ENCODE data around the gene LILRA6.
"Not testable (repeated sequence)": the region's sequence is repeated elsewhere in the genome, so short reads cannot be mapped to it uniquely, and the experiment has no call there.

The LILRA6 gene

DNA sequence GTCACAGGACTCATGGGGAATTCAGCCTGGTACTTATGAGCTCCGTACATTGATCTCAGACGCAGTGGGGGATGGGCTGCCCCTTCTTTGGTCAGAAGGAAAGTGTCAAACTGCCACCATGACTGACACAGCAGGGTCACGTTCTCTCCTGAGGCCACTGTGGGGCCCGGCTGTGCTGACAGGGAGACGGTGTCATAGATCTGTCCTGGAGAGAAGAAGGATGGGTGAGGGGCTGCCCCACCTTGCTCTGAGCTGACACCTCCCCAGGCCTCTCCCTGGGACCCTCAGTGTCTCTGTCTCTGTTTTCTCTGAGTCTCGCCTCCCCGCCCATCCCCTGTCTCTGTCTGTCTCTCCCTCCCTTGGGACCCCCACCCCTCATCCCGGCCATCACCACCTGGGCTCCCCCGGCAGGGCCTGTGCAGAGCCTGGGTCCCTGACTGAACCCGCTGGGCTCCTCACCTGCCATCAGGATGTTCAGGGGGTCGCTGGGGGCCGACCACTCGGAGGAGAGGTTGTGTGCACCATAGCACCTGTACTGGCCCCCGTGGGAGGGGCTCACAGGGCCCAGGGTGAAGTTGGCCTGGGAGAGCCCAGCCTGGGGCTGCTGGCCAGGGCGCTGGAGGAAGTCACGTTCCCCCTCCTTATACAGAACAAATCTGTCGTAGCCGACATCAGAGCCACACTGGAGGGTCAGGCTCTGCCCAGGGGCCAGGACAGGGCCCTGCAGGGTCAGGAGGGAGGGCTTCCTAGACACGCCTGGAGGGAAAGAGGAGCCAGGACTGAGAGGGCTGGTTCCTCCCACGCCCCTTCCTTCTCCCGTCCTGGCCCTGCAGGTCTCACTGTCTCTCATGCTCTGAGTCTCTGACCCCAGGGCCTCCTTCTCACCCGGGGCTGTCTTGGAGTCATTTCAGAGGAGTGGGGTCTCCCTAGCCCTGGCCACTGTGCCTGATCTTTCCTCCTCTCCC lies 1.9 kb downstream of the LILRA6 start:
- not testable (repeated sequence) for H3K9me2 ChIP-seq (ENCODE audit: low read depth, low read length); H3K36me3 ChIP-seq (ENCODE audit: insufficient read depth, low read length); H4K20me1 ChIP-seq (ENCODE audit: insufficient read depth, low read length); H3K27me3 ChIP-seq (ENCODE audit: insufficient read depth, low read length); H2AFZ ChIP-seq (ENCODE audit: low read length); H3K4me2 ChIP-seq (ENCODE audit: low read length); H3K79me2 ChIP-seq (ENCODE audit: insufficient read depth, low read length); H3K27ac ChIP-seq (ENCODE audit: low read depth, low read length, poor library complexity, severe bottlenecking); H3K9ac ChIP-seq (ENCODE audit: low read length); H3K4me3 ChIP-seq (ENCODE audit: low read depth, low read length, poor library complexity, severe bottlenecking); H3K9me3 ChIP-seq (ENCODE audit: low read length); H3K4me1 ChIP-seq (ENCODE audit: insufficient read depth, low read length, severe bottlenecking); H3F3A ChIP-seq (ENCODE audit: insufficient read depth, low read length)

DNA sequence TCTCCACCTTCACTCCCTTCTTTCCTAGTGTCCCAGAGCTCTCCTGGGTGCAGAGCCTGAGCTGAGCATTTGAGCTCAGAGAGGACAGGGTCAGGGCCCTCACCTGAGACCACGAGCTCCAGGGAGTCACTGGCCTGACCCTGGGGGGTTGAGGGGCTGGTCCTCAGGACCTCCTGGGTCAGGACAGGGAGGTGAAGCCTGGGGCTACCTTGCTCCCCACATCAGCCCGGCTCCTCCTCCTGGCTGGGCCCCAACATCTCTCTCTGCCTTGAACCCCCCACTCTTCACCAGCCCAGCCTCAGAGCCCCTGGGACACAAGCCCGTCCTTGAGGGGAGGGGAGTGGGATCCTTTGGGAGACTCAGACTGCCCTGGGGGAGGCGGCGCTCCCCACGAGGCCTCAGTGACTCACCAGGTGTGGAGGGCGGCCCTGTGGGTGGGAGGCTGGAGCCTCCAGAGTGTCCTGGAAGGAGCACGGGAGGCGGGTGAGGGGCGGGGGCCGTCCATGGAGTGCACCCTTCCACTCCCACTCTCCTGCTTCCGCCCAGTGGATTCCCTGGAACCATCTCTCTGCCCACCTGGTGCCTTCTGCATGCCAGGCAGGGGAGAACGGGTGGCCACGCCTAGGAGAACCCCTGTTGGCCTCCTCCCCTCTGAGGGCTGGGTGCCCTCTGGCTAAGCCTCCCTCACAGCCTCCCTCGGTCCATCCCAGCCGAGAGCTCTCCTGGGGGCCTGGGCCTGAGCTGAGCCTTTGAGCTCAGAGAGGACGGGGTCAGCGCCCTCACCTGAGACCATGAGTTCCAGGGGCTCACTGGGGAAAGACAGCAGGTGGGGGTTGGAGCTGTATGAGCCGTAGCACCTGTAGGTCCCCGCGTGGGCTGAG lies 2.9 kb downstream of the LILRA6 start:
- not testable (repeated sequence) for H3F3A ChIP-seq (ENCODE audit: insufficient read depth, low read length); H3K27ac ChIP-seq (ENCODE audit: low read depth, low read length, poor library complexity, severe bottlenecking); H3K79me2 ChIP-seq (ENCODE audit: insufficient read depth, low read length); H3K9me3 ChIP-seq (ENCODE audit: low read length); H4K20me1 ChIP-seq (ENCODE audit: insufficient read depth, low read length); H3K4me3 ChIP-seq (ENCODE audit: low read depth, low read length, poor library complexity, severe bottlenecking); H3K4me1 ChIP-seq (ENCODE audit: insufficient read depth, low read length, severe bottlenecking); H3K4me2 ChIP-seq (ENCODE audit: low read length); H3K9me2 ChIP-seq (ENCODE audit: low read depth, low read length); H3K36me3 ChIP-seq (ENCODE audit: insufficient read depth, low read length); H3K9ac ChIP-seq (ENCODE audit: low read length); H2AFZ ChIP-seq (ENCODE audit: low read length); H3K27me3 ChIP-seq (ENCODE audit: insufficient read depth, low read length)

DNA sequence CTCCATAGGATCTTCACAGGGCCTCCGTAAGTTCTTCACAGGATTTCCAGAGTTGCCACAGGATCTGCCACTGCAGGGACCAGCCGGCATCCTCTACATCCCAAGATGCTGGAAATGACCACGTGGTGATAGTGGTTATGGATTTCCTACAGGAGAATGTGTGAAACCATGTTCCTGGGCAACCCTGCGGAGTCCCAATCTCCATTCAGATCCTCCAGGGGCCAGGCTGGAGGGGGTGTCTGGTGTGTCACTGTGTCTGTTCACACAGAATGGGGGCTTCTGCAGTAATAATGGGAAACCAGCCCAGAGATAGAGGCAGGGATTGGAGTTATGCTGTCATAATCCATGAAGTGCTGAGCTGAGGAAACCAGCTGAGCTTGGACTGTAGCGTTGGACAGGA lies 8.6 kb downstream of the LILRA6 start:
- Histone ChIP-seq H3K4me3 (ENCODE audit: low read depth, low read length, poor library complexity, severe bottlenecking) (no peak overlapping the region), H3F3A (ENCODE audit: insufficient read depth, low read length) (no peaks in the 10 kb centered on the region), H3K9ac (ENCODE audit: low read length) (no peak overlapping the region), H3K4me1 (ENCODE audit: insufficient read depth, low read length, severe bottlenecking) (no peaks in the 10 kb centered on the region), H3K4me2 (ENCODE audit: low read length) (no peak overlapping the region), H3K27ac (ENCODE audit: low read depth, low read length, poor library complexity, severe bottlenecking) (no peak overlapping the region), H4K20me1 (ENCODE audit: insufficient read depth, low read length) (no peaks in the 10 kb centered on the region), H3K36me3 (ENCODE audit: insufficient read depth, low read length) (no peaks in the 10 kb centered on the region), H2AFZ (ENCODE audit: low read length) (no peak overlapping the region), H3K9me3 (ENCODE audit: low read length) (no peaks in the 10 kb centered on the region), H3K79me2 (ENCODE audit: insufficient read depth, low read length) (no peaks in the 10 kb centered on the region), H3K27me3 (ENCODE audit: insufficient read depth, low read length) (no peaks in the 10 kb centered on the region), H3K9me2 (ENCODE audit: low read depth, low read length) (no peaks in the 10 kb centered on the region)
- TF ChIP-seq EZH2 (IDR thresholded peaks at IDR 0.05; ENCODE audit: borderline replicate concordance, low read length): no peak
- TF ChIP-seq, protein P1, sequence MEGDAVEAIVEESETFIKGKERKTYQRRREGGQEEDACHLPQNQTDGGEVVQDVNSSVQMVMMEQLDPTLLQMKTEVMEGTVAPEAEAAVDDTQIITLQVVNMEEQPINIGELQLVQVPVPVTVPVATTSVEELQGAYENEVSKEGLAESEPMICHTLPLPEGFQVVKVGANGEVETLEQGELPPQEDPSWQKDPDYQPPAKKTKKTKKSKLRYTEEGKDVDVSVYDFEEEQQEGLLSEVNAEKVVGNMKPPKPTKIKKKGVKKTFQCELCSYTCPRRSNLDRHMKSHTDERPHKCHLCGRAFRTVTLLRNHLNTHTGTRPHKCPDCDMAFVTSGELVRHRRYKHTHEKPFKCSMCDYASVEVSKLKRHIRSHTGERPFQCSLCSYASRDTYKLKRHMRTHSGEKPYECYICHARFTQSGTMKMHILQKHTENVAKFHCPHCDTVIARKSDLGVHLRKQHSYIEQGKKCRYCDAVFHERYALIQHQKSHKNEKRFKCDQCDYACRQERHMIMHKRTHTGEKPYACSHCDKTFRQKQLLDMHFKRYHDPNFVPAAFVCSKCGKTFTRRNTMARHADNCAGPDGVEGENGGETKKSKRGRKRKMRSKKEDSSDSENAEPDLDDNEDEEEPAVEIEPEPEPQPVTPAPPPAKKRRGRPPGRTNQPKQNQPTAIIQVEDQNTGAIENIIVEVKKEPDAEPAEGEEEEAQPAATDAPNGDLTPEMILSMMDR (IDR thresholded peaks at IDR 0.05; ENCODE audit: low read length): no peak

Measured in OCI-LY1 (cell line).